ENCODE data around the gene TGM3. TPM values are rescaled to one million over a fixed set of nuclear protein-coding genes. Genes with fewer than 3 reads are reported as not detected.

Gene TGM3
- total RNA-seq, 1 experiment from 2014 or later = 0.11 TPM

DNA sequence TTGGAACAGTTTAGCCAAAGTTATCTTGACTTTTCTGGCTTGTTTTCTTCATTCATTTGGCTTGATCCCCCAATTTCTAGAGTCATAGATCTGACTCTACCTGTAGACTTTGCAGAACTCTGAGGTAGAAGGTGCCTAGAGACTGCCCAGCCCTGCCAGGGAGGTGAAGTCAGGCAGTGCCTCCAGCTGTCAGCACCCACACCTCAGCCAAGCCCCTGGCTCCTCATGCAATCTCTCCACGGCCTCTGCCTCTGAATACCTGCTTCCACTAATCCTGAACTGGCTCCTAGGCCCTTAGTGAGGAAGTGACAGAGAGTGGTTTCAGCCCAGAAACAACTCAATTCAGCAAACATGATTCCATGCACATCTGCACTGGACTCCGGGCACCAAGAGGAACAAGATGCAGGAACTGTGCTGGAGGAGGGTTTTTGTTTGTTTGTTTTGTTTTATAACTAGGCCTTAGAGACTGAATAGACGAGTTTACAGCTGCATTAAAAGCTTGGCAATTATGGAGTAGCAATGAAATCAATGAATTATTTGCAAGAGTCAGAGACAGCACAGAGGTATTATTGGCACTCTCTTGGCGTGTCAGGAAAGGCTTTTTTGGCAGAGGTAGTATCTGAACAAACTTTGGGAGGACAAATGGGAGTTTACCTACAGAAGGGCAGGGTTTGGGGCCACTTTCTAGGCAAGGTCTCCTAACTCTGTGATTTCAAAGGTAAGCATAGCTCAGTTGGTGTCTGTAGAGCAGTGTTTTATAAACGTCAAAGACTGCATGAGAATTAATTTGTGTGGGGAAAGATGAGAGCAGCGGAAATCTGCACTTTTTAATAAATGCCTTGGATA lies 25.2 kb downstream of the TGM3 start (continued):
- TF ChIP-seq, protein P1, sequence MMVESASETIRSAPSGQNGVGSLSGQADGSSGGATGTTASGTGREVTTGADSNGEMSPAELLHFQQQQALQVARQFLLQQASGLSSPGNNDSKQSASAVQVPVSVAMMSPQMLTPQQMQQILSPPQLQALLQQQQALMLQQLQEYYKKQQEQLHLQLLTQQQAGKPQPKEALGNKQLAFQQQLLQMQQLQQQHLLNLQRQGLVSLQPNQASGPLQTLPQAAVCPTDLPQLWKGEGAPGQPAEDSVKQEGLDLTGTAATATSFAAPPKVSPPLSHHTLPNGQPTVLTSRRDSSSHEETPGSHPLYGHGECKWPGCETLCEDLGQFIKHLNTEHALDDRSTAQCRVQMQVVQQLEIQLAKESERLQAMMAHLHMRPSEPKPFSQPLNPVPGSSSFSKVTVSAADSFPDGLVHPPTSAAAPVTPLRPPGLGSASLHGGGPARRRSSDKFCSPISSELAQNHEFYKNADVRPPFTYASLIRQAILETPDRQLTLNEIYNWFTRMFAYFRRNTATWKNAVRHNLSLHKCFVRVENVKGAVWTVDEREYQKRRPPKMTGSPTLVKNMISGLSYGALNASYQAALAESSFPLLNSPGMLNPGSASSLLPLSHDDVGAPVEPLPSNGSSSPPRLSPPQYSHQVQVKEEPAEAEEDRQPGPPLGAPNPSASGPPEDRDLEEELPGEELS (CRISPR knock-in tag; IDR thresholded peaks at IDR 0.05) = no peak

DNA sequence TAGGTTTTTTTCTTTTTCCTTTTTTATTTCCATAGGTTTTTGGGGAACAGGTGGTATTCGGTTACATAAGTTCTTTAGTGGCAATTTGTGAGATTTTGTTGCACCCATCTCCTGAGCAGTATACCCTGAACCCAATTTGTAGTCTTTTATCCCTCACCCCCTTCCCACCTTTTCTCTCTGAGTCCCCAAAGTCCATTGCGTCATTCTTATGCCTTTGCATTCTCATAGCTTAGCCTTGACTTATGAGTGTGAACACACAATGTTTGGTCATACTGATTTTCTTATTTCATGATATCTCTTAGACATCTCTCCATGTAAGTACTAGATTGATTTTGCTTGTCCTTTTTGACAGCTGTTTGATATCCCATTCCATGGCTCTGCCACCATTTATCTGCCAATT lies 27.2 kb downstream of the TGM3 start:
- H3K27me3 Mint-ChIP-seq (ENCODE audit: low read depth) = 0 out of 2 replicates have a peak, but pooled peaks cover 3% of the 10 kb centered on the region
- H3K4me1 Mint-ChIP-seq = no peaks in the 10 kb centered on the region
- no peak for ATAC-seq
- ChIA-PET POLR2A (no interaction called here), CTCF (no interaction called here)
- no peaks in the 10 kb centered on the region for H3K36me3 Mint-ChIP-seq
- H3K4me3 Mint-ChIP-seq = no peak overlapping the region
- TF ChIP-seq, protein P2, sequence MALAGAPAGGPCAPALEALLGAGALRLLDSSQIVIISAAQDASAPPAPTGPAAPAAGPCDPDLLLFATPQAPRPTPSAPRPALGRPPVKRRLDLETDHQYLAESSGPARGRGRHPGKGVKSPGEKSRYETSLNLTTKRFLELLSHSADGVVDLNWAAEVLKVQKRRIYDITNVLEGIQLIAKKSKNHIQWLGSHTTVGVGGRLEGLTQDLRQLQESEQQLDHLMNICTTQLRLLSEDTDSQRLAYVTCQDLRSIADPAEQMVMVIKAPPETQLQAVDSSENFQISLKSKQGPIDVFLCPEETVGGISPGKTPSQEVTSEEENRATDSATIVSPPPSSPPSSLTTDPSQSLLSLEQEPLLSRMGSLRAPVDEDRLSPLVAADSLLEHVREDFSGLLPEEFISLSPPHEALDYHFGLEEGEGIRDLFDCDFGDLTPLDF (CRISPR knock-in tag; IDR thresholded peaks at IDR 0.05) = no peak
- no peak for TF ChIP-seq ZNF396 (CRISPR knock-in tag; IDR thresholded peaks at IDR 0.05; ENCODE audit: borderline replicate concordance)
- TF ChIP-seq, protein P3, sequence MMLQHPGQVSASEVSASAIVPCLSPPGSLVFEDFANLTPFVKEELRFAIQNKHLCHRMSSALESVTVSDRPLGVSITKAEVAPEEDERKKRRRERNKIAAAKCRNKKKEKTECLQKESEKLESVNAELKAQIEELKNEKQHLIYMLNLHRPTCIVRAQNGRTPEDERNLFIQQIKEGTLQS (CRISPR knock-in tag; conservative IDR thresholded peaks at IDR 0.05) = no peak
- no peak for TF ChIP-seq TEAD4 (CRISPR knock-in tag; IDR thresholded peaks at IDR 0.05)
- TF ChIP-seq NFYB (CRISPR knock-in tag; conservative IDR thresholded peaks at IDR 0.05; ENCODE audit: low read depth) = no peak
- TF ChIP-seq RORB (CRISPR knock-in tag; IDR thresholded peaks at IDR 0.05) = no peak
- TF ChIP-seq ZNF121 (CRISPR knock-in tag; IDR thresholded peaks at IDR 0.05) = no peak
- TF ChIP-seq MXD4 (CRISPR knock-in tag; IDR thresholded peaks at IDR 0.05; ENCODE audit: borderline replicate concordance) = no peak
- TF ChIP-seq TEAD1 (CRISPR knock-in tag; IDR thresholded peaks at IDR 0.05) = no peak
- TF ChIP-seq, protein P4, sequence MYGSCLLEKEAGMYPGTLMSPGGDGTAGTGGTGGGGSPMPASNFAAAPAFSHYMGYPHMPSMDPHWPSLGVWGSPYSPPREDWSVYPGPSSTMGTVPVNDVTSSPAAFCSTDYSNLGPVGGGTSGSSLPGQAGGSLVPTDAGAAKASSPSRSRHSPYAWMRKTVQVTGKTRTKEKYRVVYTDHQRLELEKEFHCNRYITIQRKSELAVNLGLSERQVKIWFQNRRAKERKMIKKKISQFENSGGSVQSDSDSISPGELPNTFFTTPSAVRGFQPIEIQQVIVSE (CRISPR knock-in tag; IDR thresholded peaks at IDR 0.05; ENCODE audit: borderline replicate concordance) = no peak
- no peak for TF ChIP-seq ZNF232 (CRISPR knock-in tag; IDR thresholded peaks at IDR 0.05)
- no peak for TF ChIP-seq TCF7 (CRISPR knock-in tag; IDR thresholded peaks at IDR 0.05; ENCODE audit: low read depth)
- TF ChIP-seq GTF2I (CRISPR knock-in tag; conservative IDR thresholded peaks at IDR 0.05) = no peak
- no peak overlapping the region for H3K27ac Mint-ChIP-seq
- H3K9me3 Mint-ChIP-seq = peaks cover 13% of the 10 kb centered on the region
- no peak for DNase-seq (ENCODE audit: low spot score)

DNA sequence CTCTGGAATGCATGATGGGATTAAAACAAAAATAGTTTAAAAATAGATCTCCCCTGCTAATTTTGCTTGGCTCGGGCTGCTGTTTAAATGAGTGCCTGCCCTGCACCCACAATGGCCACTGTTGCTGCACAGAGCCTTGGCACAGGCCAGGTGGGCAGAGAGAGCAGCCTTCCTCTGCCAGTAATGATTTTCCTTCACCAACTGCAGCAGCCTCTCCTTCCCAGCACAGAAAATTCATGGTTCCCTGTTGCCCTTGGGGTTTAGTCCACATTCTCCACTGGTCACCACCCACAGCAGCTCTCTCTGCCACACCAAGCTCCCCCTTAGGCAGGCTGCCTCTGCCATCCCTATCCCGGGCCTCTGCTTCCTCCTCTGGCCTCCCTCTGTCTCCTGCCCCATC lies 30.2 kb downstream of the TGM3 start:
- Mint-ChIP-seq H3K27me3 (ENCODE audit: low read depth) (peaks cover 3% of the 10 kb centered on the region; the same call in 1 of the 2 replicates), H3K27ac (no peak overlapping the region), H3K4me1 (peaks cover 11% of the 10 kb centered on the region), H3K4me3 (no peak overlapping the region), H3K36me3 (no peaks in the 10 kb centered on the region), H3K9me3 (peaks cover 6% of the 10 kb centered on the region)
- DNase-seq (ENCODE audit: low spot score) = no peak
- POLR2A ChIA-PET = no interaction called here
- no peak for ATAC-seq
- CTCF ChIA-PET = no interaction called here
- TF ChIP-seq PRRX2 (CRISPR knock-in tag; IDR thresholded peaks at IDR 0.05) = no peak
- TF ChIP-seq EMX1 (CRISPR knock-in tag; IDR thresholded peaks at IDR 0.05) = no peak
- TF ChIP-seq, protein P5, sequence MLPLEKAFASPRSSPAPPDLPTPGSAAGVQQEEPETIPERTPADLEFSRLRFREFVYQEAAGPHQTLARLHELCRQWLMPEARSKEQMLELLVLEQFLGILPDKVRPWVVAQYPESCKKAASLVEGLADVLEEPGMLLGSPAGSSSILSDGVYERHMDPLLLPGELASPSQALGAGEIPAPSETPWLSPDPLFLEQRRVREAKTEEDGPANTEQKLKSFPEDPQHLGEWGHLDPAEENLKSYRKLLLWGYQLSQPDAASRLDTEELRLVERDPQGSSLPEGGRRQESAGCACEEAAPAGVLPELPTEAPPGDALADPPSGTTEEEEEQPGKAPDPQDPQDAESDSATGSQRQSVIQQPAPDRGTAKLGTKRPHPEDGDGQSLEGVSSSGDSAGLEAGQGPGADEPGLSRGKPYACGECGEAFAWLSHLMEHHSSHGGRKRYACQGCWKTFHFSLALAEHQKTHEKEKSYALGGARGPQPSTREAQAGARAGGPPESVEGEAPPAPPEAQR (CRISPR knock-in tag; IDR thresholded peaks at IDR 0.05) = no peak
- TF ChIP-seq, protein P6, sequence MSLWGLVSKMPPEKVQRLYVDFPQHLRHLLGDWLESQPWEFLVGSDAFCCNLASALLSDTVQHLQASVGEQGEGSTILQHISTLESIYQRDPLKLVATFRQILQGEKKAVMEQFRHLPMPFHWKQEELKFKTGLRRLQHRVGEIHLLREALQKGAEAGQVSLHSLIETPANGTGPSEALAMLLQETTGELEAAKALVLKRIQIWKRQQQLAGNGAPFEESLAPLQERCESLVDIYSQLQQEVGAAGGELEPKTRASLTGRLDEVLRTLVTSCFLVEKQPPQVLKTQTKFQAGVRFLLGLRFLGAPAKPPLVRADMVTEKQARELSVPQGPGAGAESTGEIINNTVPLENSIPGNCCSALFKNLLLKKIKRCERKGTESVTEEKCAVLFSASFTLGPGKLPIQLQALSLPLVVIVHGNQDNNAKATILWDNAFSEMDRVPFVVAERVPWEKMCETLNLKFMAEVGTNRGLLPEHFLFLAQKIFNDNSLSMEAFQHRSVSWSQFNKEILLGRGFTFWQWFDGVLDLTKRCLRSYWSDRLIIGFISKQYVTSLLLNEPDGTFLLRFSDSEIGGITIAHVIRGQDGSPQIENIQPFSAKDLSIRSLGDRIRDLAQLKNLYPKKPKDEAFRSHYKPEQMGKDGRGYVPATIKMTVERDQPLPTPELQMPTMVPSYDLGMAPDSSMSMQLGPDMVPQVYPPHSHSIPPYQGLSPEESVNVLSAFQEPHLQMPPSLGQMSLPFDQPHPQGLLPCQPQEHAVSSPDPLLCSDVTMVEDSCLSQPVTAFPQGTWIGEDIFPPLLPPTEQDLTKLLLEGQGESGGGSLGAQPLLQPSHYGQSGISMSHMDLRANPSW (CRISPR knock-in tag; conservative IDR thresholded peaks at IDR 0.05; ENCODE audit: low read depth) = no peak
- TF ChIP-seq ZNF423 (CRISPR knock-in tag; IDR thresholded peaks at IDR 0.05) = no peak
- TF ChIP-seq ZNF138 (CRISPR knock-in tag; conservative IDR thresholded peaks at IDR 0.05) = no peak
- no peak for TF ChIP-seq MXD4 (CRISPR knock-in tag; IDR thresholded peaks at IDR 0.05; ENCODE audit: borderline replicate concordance)
- TF ChIP-seq, protein P7, sequence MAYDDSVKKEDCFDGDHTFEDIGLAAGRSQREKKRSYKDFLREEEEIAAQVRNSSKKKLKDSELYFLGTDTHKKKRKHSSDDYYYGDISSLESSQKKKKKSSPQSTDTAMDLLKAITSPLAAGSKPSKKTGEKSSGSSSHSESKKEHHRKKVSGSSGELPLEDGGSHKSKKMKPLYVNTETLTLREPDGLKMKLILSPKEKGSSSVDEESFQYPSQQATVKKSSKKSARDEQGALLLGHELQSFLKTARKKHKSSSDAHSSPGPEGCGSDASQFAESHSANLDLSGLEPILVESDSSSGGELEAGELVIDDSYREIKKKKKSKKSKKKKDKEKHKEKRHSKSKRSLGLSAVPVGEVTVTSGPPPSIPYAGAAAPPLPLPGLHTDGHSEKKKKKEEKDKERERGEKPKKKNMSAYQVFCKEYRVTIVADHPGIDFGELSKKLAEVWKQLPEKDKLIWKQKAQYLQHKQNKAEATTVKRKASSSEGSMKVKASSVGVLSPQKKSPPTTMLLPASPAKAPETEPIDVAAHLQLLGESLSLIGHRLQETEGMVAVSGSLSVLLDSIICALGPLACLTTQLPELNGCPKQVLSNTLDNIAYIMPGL (CRISPR knock-in tag; IDR thresholded peaks at IDR 0.05) = no peak
- TF ChIP-seq NFATC4 (CRISPR knock-in tag; IDR thresholded peaks at IDR 0.05) = no peak
- TF ChIP-seq, protein P8, sequence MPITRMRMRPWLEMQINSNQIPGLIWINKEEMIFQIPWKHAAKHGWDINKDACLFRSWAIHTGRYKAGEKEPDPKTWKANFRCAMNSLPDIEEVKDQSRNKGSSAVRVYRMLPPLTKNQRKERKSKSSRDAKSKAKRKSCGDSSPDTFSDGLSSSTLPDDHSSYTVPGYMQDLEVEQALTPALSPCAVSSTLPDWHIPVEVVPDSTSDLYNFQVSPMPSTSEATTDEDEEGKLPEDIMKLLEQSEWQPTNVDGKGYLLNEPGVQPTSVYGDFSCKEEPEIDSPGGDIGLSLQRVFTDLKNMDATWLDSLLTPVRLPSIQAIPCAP (CRISPR knock-in tag; IDR thresholded peaks at IDR 0.05) = no peak
